Neural cell (in vitro differentiated cells): ENCODE results near the gene CYB5A. TPM values are rescaled to one million over a fixed set of nuclear protein-coding genes. Genes with fewer than 3 reads are reported as not detected.

ENCODE experiments used
- H2AFZ ChIP-seq: fragments of 200-600, 300-800 bp; sonication (generic), shearing (Covaris generic); 2 replicates; pipeline ENCODE4 v1.6.0; 2014; ENCODE audit warnings: low read depth, mild to moderate bottlenecking, antibody characterized with exemption, low read length, moderate library complexity
- H3F3A ChIP-seq: fragments of 200-600 bp; shearing (Covaris generic); 2 replicates; pipeline ENCODE4 v1.6.1; 2016; ENCODE audit warnings: mild to moderate bottlenecking, moderate library complexity, mixed read lengths, antibody characterized with exemption, low read length; ENCODE audit not compliant: insufficient read depth, poor library complexity, severe bottlenecking
- H3K27ac ChIP-seq: fragments of 200-600, 300-800 bp; sonication (generic), shearing (Covaris generic); 2 replicates; pipeline ENCODE4 v1.5.1; 2014; ENCODE audit warnings: mild to moderate bottlenecking, low read length, moderate library complexity
- H3K27me3 ChIP-seq: fragments of 300-800, 200-600 bp; sonication (generic), shearing (Covaris generic); 2 replicates; pipeline ENCODE4 v1.6.0; 2014; ENCODE audit warnings: mild to moderate bottlenecking, low read depth, low read length, moderate library complexity; ENCODE audit not compliant: insufficient read depth
- H3K36me3 ChIP-seq: fragments of 300-800, 200-600 bp; sonication (generic), shearing (Covaris generic); 2 replicates; pipeline ENCODE4 v1.5.1; 2014; ENCODE audit warnings: mild to moderate bottlenecking, antibody characterized with exemption, low read length, moderate library complexity; ENCODE audit not compliant: insufficient read depth
- H3K4me2 ChIP-seq: fragments of 300-800, 200-600 bp; sonication (generic), shearing (Covaris generic); 2 replicates; pipeline ENCODE4 v1.6.0; 2014; ENCODE audit warnings: mild to moderate bottlenecking, low read length
- H3K4me3 ChIP-seq: fragments of 300-800, 200-600 bp; sonication (generic), shearing (Covaris generic); 2 replicates; pipeline ENCODE4 v1.5.1; 2014; ENCODE audit warnings: mild to moderate bottlenecking, low read length, moderate library complexity
- H3K79me2 ChIP-seq: fragments of 200-600 bp; shearing (Covaris generic); replicated peaks from 2 replicates; pipeline ENCODE4 v1.6.0; 2014; ENCODE audit warnings: mild to moderate bottlenecking, low read length, moderate library complexity; ENCODE audit not compliant: insufficient read depth
- H3K9ac ChIP-seq: fragments of 300-800, 200-600 bp; sonication (generic), shearing (Covaris generic); 2 replicates; pipeline ENCODE4 v1.6.1; 2016; ENCODE audit warnings: mild to moderate bottlenecking, low read length, mixed read lengths
- H3K9me2 ChIP-seq: fragments of 200-600 bp; shearing (Covaris generic); 2 replicates; pipeline ENCODE4 v1.6.1; 2016; ENCODE audit warnings: mild to moderate bottlenecking, low read length, mixed read lengths; ENCODE audit not compliant: insufficient read depth
- H3K9me3 ChIP-seq: fragments of 200-600, 300-800 bp; sonication (generic), shearing (Covaris generic); 2 replicates; pipeline ENCODE4 v1.6.1; 2016; ENCODE audit warnings: mild to moderate bottlenecking, mixed run types, low read length, moderate library complexity, mixed read lengths
- H4K20me1 ChIP-seq: fragments of 200-600 bp; shearing (Covaris generic); 2 replicates; pipeline ENCODE4 v1.6.1; 2016; ENCODE audit warnings: mild to moderate bottlenecking, mixed run types; ENCODE audit not compliant: insufficient read depth
- EP300 ChIP-seq: fragments of 450-650 bp; conservative IDR thresholded peaks from 2 replicates; pipeline ENCODE4 v1.6.1; 2014; ENCODE audit warnings: antibody characterized with exemption, mild to moderate bottlenecking, moderate library complexity; ENCODE audit not compliant: poor library complexity, severe bottlenecking
- EZH2 ChIP-seq: fragments of 200-600, 300-800 bp; shearing (Covaris generic), sonication (generic); IDR thresholded peaks from 2 replicates; pipeline ENCODE4 v1.6.1; 2014; ENCODE audit warnings: antibody characterized with exemption, low read length, borderline replicate concordance, mild to moderate bottlenecking; ENCODE audit not compliant: insufficient read depth, poor library complexity, severe bottlenecking
- MXI1 ChIP-seq: fragments of 450-650 bp; conservative IDR thresholded peaks from 2 replicates; pipeline ENCODE4 v1.6.1; 2014; ENCODE audit warnings: antibody characterized with exemption, mild to moderate bottlenecking; ENCODE audit not compliant: poor library complexity, severe bottlenecking
- POLR2AphosphoS5 ChIP-seq: IDR thresholded peaks from 2 replicates; pipeline ENCODE4 v1.6.1; 2012
- RAD21 ChIP-seq: fragments of 450-650 bp; conservative IDR thresholded peaks from 2 replicates; pipeline ENCODE4 v1.6.1; 2014; ENCODE audit warnings: antibody characterized with exemption, mild to moderate bottlenecking, moderate library complexity
- REST ChIP-seq: IDR thresholded peaks from 2 replicates; pipeline ENCODE4 v1.6.1; 2012; ENCODE audit warnings: borderline replicate concordance
- SMC3 ChIP-seq: fragments of 450-650 bp; conservative IDR thresholded peaks from 2 replicates; pipeline ENCODE4 v1.6.1; 2014; ENCODE audit warnings: antibody characterized with exemption, mild to moderate bottlenecking, moderate library complexity; ENCODE audit not compliant: poor library complexity
- TAF1 ChIP-seq: IDR thresholded peaks from 2 replicates; pipeline ENCODE4 v1.6.1; 2012; ENCODE audit warnings: low read depth
- polyA plus RNA-seq: library from polyadenylated mRNA; depleted of rRNA; stranded (reverse); fragments of >200 nt; gene quantifications from 2 replicates; pipeline ENCODE4 v1.2.3, GENCODE V29; 2014
- TF ChIP-seq, protein P1 (sequence below): fragments of 450-650 bp; IDR thresholded peaks from 2 replicates; pipeline ENCODE4 v1.5.1; 2014; ENCODE audit warnings: antibody characterized with exemption, mild to moderate bottlenecking, moderate library complexity; ENCODE audit not compliant: poor library complexity, severe bottlenecking

CYB5A gene
- polyA plus RNA-seq, 1 donor from 2014 or later: 35.4 TPM

GRCh38 chr18:74264303-74265020 is 27.3 kb downstream of the CYB5A start:
- no peak overlapping the region for H3K4me3 ChIP-seq
- no peaks in the 10 kb centered on the region for H4K20me1 ChIP-seq

DNA sequence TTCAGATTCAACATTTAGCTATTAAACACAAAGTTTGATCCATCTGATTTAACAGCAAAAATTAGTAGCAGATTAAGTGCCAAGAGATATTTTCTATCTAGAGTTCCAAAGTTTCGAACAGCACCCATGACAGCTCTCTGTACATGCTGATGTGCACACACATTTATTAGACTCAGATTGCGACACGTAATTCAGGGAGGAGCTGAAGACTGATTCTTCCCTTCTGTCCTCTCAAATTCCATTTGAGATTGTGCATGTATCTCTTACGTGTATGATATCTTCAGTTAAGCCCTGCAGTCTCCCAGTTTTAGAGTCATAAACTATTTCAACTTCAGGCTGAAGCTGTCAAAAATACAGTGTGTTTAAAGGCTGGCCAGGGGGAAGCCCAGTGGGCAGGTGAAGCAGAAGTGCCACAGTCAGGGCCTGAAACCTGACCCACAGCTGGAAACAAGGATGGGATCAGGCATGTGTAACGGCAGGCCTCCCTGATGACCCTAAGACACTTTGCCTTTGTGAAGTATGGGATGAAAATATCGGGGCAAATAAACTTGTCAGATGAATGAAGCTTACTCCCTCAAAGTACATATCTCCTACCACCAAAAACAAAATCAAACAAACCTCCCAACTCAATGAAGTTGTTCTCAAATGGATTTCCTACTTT is 30.6 kb downstream of the CYB5A start:
- Histone ChIP-seq H3K4me3 (no peak overlapping the region), H3K79me2 (no peaks in the 10 kb centered on the region), H3K9ac (no peak overlapping the region), H3K27me3 (no peaks in the 10 kb centered on the region), H2AFZ (no peak overlapping the region), H4K20me1 (no peaks in the 10 kb centered on the region), H3K4me2 (no peak overlapping the region), H3K9me2 (no peaks in the 10 kb centered on the region), H3K9me3 (no peaks in the 10 kb centered on the region), H3F3A (no peaks in the 10 kb centered on the region), H3K27ac (no peak overlapping the region), H3K36me3 (no peaks in the 10 kb centered on the region)
- no peak for TF ChIP-seq RAD21
- no peak for TF ChIP-seq EZH2
- no peak for TF ChIP-seq TAF1
- TF ChIP-seq MXI1: no peak
- TF ChIP-seq, protein P1, sequence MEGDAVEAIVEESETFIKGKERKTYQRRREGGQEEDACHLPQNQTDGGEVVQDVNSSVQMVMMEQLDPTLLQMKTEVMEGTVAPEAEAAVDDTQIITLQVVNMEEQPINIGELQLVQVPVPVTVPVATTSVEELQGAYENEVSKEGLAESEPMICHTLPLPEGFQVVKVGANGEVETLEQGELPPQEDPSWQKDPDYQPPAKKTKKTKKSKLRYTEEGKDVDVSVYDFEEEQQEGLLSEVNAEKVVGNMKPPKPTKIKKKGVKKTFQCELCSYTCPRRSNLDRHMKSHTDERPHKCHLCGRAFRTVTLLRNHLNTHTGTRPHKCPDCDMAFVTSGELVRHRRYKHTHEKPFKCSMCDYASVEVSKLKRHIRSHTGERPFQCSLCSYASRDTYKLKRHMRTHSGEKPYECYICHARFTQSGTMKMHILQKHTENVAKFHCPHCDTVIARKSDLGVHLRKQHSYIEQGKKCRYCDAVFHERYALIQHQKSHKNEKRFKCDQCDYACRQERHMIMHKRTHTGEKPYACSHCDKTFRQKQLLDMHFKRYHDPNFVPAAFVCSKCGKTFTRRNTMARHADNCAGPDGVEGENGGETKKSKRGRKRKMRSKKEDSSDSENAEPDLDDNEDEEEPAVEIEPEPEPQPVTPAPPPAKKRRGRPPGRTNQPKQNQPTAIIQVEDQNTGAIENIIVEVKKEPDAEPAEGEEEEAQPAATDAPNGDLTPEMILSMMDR: no peak
- TF ChIP-seq SMC3: no peak

More at GRCh38 chr18:74264303-74265020, 27.3 kb downstream of the CYB5A start:
- Histone ChIP-seq H3K9me3 (no peaks in the 10 kb centered on the region), H2AFZ (no peak overlapping the region), H3K79me2 (no peaks in the 10 kb centered on the region), H3K27ac (no peak overlapping the region), H3K27me3 (no peaks in the 10 kb centered on the region), H3F3A (no peaks in the 10 kb centered on the region), H3K4me2 (no peak overlapping the region), H3K36me3 (no peaks in the 10 kb centered on the region), H3K9me2 (no peaks in the 10 kb centered on the region), H3K9ac (no peak overlapping the region)
- TF ChIP-seq MXI1 (no peak), SMC3 (no peak), RAD21 (no peak), POLR2AphosphoS5 (no peak), EP300 (no peak), EZH2 (no peak), TAF1 (no peak), REST (no peak)
- TF ChIP-seq, protein P1: no peak
